Endometrium (tissue), 2 donors: ENCODE data around the gene AQR.
A peak's percentile ranks its signal among the peaks of the same experiment; 100 is the strongest.

Experiments
- FAIRE-seq: peaks from 2 replicates; lab custom pipeline; 2012; peaks lifted over from hg19 to GRCh38; lab: Jason Lieb, UNC
- donor health status: control.
- donor health status: control.

AQR gene

DNA sequence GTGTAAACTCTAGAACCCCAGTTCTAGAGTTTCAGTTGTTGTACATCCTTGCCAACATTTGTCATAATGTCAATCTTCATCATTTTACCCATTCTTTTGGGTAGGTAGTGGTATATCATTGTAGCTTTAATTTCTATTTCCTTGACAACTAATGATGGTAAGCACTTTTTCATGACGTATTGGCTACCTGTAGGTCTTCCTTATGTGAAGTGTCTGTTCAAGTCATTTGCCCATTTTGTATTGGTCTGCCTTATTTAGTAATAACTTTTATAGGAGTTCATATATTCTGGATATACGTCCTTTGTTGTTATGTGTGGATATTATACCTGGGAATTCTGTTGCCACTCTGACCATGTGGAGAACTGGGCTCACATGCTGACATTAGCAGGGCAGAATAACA, 100.4 kb downstream of the AQR start:
- no peak for FAIRE-seq

GRCh38 chr15:34865531-34865930, 104.0 kb downstream of the AQR start:
- FAIRE-seq: no peak

- FAIRE-seq: no peak
Observed at GRCh38 chr15:34861214-34861613, 108.3 kb downstream of the AQR start.

DNA sequence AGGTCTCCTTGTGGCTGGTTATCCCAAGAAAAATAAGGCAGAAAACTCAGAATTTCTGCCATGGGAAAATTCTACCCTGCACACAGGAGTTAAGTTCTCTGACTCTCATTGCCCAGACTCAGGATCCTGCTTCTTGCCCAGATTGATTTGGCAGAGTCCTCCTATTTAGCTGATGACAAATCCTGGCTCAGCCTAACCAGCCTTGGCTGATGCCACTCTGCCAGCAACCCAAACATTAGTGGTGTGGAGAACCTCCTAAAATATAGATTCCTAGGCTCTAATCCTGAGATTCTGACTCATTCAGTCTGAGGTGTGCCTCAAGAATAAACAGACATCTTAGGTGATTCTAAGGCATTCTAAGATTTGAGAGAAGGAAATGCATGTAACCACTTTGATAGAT, 113.6 kb downstream of the AQR start:
- no peak for FAIRE-seq

DNA sequence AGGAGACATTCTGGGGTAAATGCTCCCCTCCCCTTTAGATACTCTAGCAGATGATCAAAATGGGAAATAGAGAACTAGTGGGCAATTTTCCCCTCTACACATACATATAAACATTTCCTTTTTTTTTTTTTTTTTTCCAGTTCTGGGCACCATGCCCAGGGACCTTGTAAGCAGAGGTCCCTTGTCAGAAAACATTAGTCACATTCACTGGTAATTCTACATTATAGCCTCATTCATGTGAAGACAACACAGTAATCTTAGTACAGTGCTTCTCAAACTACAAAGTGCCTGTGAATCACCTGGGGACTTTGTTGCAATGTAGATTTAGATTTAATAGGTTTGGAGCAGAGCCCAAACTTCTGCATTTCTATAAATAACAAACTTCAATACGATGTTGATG, 114.1 kb downstream of the AQR start:
- no peak for FAIRE-seq

DNA sequence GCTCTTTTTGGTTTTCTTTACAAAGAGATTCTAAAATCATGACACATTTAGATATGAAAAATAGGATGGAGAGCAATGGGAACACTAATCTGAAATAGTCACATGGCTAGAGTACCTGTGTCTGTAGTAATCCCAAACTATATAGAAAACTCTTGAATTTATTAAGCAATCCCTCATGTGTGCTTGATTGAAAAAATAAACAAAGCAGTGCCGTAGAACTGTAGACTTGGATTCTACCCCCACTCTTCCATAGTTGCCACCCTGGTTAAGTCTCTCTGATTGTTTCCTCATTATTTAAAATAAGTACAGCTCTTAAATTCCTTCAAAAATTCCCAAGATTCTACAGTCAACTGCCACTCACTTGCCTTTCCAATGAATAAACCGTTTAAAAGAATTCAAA, 115.3 kb downstream of the AQR start:
- no peak for FAIRE-seq

DNA sequence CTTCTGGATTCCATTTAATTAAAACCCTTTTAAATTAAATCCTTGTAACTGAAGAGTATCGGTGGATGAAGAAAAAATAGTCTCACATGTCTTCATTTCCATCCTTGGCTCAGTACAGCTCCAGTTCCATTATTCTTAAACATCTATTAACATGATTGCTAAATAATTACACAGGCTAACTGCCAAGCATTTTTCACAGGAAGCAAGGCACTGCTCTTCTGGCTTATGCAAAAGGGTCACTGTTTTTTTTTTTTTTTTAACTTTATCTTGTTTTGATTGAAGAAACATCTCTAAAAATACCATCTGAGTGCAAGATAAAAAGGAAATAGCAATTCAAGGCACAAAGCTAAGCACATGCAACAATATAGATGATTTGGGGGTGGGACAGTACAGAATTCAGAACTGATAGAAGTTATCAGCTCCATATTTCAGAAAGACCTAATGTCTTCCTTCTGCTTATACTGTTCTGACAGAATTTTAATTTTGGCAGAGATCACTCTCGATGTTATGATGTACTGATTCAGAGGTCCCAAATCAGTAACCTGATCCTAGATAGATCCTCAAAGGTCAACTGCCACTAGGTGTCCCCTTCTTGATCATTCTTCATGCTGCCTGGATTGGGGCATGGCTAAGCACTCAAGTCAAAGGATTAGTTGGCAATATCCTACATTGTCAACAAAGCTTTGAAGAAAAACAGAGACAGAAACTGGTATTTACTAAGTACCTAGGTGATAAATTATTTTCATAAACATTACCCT, 116.4 kb downstream of the AQR start:
- FAIRE-seq: peak; percentile 85

- no peak for FAIRE-seq
Observed at GRCh38 chr15:34851751-34852150, 117.8 kb downstream of the AQR start.

GRCh38 chr15:34851007-34851406, 118.5 kb downstream of the AQR start:
- no peak for FAIRE-seq

DNA sequence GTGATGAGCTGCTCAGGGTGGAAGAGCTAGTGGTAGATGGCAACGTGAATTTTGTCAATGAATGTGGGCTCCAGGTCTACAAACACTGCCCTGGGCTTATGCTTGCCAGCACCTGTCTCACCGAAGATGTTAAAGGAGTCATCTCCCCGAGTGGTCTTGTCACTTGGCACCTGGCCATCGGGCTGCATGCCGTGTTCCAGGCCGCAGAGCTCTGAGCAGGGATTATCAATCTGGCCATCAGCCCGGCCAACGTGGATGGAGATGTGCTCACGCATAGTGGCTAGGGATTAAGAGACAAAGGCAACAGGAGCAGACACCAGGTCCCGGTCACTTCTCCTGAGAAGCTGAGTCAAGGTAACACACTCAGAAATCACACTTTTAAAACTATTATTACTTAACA, 119.4 kb downstream of the AQR start:
- no peak for FAIRE-seq

DNA sequence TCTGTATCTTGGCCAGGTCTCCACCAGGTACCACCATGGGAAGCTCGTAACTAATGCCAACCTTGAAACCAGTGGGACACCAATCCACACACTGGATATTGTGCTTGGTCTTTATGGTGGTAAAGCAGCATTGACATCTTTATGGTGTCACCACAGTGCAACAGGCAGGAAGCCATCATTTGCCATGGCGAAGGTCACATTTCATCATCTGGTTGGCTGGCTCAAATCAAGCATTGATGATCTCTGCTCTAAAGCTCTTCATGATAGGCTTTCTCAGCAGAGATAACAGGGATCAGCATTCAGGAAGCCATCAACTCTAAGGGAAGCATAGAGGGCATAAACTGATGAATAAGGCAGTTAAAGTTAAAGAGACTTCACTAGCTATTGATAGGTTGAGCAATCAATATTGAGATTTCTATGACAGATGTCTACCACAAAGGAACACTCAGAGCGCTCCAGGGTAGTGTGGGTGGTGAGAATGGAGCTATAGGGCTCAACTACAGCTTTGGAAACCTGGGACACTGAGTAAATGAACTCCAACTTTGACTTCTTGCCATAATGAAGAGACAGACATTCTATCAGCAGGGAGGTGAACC, 120.1 kb downstream of the AQR start:
- FAIRE-seq: no peak

GRCh38 chr15:34847598-34847997, 121.9 kb downstream of the AQR start:
- FAIRE-seq: no peak

- FAIRE-seq: no peak
Observed at GRCh38 chr15:34841262-34841725, 128.2 kb downstream of the AQR start.

GRCh38 chr15:34838282-34838681, 131.3 kb downstream of the AQR start:
- FAIRE-seq: no peak

DNA sequence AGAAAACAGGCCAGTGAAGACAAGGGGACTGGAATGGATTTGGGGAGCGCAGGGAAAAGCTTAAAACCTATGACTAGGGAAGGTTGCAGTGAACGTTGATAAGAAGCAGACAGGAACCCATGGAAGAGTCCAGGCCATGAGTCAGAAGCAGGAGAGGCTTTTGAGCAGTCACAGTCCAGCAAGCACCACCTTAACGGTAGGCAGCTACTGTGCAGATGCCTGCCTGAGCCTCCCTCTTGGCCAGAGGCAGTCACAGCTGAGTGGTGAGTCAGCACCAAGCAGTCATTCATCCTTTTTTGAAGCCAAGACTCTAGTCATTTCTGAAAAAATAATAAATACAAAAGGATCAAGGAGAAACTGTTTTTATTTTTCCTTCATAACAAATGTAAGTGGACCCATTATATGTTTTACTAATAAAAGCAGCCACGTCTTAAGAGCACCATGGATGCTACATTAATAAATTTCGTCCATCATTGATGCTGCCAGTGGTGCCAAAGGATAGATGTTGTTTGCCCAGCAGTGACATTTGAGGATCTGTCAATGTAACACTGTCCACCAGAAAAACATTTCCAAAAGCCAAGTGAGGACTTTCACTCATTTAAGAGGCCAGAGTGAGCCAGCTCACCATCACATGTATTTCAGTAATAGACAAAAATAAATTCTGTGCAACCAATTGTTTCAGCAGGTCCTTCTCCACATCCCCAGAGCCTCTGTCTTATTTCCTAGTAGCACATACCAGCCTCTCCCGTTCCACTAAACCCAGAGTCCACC, 132.1 kb downstream of the AQR start:
- no peak for FAIRE-seq

DNA sequence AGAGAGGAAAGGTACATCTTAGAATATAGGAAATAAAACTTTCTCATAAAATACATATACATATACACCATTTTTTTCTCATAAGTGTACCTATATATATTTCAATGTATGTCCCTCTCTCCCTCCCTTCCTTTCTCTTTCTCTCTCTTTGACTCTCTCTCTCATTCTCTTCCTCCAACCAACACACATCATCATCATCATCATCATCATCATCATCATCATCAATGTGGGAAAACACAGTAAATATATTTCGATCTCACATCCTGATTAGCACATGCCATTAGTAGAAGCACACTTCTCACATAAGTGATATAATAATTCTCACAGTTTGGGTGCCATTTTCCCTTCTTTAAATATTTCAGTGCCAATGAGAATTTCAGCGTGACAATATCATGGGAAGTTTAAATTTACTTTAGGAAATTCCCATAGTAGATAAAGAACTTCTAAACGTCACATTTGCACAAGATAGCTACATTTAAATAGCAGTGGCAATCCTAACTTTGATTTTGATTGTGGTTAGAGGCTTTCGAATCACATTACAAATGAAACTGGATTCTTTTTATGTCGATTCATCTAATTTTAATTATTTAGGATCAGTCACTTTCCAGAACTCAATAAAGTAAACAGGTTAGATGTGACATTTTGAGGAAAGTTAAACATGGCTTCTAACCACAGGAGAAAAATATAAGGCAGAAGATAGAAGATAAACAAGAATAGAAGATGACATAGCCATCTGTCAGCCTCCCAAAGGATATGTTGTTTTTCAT, 141.2 kb downstream of the AQR start:
- FAIRE-seq: no peak

GRCh38 chr15:34821831-34822230, 147.7 kb downstream of the AQR start:
- FAIRE-seq: no peak

- no peak for FAIRE-seq
Observed at GRCh38 chr15:34820110-34820509, 149.4 kb downstream of the AQR start.

GRCh38 chr15:34818526-34818925, 151.0 kb downstream of the AQR start:
- no peak for FAIRE-seq

- FAIRE-seq: peak; percentile 58
Observed at GRCh38 chr15:34815836-34816235, 153.7 kb downstream of the AQR start.

GRCh38 chr15:34813446-34814190, 155.9 kb downstream of the AQR start:
- no peak for FAIRE-seq
